Superior temporal gyrus (tissue), 1 donor: ENCODE results near the gene DUOX2.
"Not testable (repeated sequence)": the region's sequence is repeated elsewhere in the genome, so short reads cannot be mapped to it uniquely, and the experiment has no call there.

Experiments used
- DNase-seq: peaks from one replicate; pipeline ENCODE4 v3.0.0-alpha.2; 2016; ENCODE audit errors: extremely low spot score

The DUOX2 gene

GRCh38 chr15:45101749-45102148, 12.2 kb downstream of the DUOX2 start:
- DNase-seq = no peak

DNA sequence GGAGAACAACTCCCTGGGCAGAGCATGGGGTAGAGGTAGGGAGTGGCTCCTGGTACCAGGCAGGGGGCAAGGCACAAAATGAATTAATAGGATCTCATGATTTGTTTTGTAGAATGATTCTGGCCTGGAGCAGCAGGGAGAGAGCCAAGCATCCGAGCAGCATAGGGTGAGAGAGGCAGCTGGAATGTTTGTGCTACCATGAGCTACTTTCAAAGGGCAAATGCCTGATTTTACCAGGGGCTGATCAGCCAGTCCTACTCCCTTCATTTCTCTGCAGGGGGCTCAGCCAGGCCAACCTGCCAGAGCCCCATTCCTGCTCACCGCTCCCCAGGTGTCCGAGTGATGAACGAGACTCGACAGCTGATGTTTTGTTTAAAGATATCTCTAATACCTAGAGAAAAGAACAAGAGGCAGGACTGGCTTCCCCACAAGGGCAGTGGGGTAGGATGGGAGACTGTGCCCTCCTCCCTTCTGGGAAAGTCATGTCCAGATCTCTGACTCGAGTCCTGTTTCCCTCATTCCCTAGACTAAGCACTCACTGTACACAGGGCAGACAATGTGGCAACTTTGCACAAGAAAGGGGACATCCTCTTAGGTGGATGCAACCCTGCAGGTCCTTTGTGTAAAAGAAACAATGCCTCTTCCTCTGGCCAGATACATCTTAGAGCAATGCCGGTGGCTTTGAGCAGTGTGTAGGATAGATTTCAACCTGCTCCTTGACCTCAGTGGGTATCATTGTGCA, 12.9 kb downstream of the DUOX2 start:
- no peak for DNase-seq

- no peak for DNase-seq
Observed at GRCh38 chr15:45099549-45100165, 14.3 kb downstream of the DUOX2 start.

- DNase-seq = no peak
Observed at GRCh38 chr15:45097466-45097865, 16.5 kb downstream of the DUOX2 start.

DNA sequence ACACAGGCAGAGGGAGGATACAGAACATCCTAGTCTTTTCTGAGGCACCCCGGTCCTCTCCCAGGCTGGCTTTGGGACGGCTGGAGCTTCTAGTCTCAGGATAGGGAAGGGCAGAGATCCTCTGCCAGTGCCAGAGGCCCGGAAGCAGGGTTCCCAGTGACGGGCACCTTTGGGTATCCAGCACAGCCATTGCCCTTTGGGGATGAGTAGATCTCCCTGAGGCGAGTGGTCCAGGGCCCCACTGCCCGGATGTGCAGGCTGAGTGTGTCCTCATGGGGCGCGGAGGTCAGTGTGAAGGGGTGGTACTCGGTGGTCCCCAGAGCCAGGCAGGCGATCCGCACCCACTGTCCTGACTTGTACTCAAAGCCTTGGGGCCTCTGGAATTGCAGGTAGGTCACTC, 18.3 kb downstream of the DUOX2 start:
- DNase-seq = no peak

DNA sequence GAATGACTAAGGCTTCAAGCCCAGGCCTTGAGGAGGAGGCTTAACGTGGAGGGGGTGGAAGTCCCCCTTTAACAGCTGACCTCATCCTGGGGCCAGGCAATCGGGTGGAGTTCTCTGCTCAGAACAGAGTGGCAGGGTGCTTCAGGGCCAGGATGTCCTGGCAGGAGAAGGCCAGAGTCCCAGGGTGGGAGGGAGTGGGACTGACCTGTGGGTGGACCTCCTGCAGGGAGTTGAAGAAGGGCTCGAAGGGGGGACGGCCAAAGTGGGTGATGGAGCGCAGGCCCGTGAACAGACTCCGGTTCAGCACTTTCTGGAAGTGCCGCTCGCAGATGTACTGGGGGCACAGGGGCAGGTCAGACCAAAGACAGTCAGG, 19.6 kb downstream of the DUOX2 start:
- DNase-seq = no peak

DNA sequence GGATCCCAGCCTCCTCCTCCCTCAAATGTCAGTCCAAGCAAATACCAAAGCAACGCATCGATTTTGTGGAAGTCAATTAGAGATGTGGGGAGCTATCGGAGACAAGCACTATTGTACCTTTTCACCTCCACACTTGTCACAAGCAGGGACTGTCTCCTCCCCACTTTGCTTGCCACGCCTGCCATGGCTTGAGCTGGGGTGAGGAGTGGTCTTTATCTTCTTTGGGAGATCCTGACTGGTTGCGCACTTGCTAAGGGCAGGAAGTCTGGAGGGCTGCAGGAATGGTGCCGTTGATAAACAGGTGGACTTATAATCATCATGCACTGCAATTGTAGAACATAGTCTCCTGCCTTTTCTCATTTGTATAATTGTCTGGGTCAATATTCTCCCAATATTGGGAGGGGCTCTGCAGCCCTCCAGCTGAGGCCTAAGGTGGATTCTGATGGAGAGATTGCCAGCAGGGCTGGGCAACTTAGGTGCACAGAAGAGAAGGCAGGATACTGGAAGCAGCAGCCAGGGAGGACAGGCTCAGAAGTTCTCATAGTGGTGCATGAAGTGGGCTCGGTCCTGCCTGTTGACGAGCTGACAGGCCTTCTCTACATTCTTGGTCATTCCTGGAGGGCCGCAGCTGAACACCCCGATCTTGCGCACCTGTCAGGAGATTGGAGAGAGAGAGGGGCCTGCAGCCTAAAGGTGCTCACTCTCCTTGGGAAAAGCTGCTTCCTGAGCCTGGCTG, 20.2 kb downstream of the DUOX2 start:
- DNase-seq = no peak

DNA sequence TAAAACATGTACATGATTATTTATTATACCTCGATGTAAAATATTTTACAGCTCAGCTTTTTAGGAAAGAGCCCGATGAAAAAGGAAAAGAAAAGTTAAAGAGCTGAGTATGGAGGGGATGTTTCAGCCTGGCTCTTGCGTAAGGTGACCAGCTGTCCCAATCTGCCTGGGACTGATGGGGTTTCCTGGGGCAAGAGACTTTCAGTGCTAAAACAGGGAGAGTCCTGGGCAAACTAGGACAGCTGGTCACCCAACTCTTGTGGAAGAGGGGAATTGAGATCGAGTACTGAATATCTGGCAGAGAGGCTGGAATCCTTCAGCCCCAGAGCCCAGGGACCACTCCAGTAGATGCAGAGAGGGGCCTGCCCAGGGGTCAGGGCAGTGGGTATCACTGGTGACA, 21.0 kb downstream of the DUOX2 start:
- DNase-seq = no peak

DNA sequence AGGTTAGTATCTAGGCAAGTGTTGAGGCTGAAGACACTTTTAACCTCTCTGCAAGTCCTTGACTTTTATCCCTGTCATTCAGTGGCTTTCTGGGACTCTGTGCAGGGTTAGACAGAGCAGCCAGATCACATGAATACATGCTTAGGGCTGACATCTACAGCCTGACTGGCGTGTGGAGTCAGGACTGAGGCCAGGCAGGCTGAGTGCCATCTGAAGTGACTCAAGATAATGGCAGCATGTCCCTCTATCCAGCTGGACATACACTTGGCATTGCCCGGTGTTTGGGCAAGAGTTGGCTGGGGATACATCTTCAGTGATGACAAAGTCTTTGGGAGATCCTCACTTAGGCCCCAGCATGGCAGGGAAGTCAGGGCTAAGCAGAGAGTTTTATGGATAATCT, 22.4 kb downstream of the DUOX2 start:
- DNase-seq = no peak

GRCh38 chr15:45091161-45091560, 22.8 kb downstream of the DUOX2 start:
- DNase-seq = no peak

- DNase-seq = no peak
Observed at GRCh38 chr15:45089712-45090373, 24.1 kb downstream of the DUOX2 start.

DNA sequence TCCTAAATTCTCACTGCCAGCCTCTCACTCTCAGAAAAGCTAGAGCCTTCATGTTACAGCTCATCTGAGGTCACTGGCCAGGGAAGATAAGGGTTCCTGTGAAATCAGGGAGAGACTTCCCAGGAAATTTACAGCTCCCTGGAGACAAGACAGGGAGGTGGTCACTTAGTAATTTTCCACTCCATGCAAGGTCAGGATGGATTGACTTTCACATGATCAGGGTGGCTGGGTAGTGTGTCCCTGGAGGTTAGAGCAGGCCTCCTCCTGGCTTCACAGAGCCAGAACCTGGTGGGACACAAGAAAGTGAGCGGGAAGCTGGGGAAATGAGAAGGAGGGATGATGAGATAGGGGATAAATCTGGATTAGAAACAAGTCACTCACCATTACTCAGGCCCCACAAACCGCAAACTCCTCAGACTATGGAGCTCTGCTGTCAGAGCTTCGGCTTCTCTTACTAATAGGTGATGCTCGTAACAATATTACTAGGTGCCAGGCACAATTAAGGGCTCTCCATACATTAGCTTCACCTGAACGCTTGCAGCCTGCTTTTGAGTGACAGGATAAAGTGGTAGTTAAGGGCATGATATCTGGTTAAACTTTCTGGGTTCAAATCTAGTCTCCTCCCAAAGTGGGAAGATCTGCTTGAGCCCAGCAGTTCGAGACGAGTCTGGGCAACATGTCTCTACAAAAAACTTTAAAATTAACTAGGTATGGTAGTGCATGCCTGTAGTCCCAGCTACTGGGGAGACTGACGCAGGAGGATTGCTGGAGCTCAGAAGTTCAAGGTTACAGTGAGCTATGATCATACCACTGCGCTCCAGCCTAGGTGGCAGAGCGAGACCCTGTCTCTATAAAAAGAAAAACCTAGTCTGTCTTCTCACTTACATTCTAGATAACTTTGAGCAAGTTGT, 24.9 kb downstream of the DUOX2 start:
- DNase-seq = no peak

DNA sequence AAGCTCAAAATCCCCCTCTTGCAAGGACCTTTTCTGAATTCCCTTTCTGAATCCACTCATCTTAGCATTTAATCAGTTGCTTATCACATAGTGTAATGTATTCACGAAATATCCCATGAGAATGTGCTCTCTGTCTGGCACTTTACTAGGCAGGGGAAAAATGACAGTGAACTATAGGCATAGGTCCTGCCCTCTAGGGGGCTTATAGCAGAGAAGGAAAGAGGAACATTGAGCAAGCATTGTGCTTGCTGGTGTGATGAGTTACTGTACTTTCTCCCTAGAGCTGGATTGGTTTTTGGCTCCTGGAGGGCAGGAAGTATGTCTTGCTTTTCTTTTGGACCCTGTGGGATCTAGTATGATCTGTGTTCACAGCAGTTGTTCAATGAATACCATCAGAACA, 26.5 kb downstream of the DUOX2 start:
- no peak for DNase-seq

DNA sequence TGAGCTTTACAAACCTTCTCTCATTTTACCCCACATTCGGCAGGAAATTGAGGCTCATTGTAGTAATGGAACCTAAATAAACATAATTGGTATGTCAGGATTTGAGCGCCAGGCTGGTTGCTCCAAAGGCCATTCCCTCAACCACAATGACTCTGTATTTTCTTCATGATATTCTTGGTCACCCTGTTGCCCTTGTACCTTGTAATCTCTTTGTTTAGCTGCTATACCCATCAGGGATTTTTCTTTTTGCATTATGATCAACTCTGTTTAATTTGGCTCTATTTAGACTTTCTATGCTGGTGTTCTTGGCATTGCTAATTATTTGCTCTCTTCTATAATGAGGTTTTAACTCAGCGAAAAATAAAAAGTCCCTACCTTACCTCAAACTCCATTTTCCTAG, 29.8 kb downstream of the DUOX2 start:
- DNase-seq = no peak

GRCh38 chr15:45083223-45083622, 30.7 kb downstream of the DUOX2 start:
- DNase-seq = no peak

DNA sequence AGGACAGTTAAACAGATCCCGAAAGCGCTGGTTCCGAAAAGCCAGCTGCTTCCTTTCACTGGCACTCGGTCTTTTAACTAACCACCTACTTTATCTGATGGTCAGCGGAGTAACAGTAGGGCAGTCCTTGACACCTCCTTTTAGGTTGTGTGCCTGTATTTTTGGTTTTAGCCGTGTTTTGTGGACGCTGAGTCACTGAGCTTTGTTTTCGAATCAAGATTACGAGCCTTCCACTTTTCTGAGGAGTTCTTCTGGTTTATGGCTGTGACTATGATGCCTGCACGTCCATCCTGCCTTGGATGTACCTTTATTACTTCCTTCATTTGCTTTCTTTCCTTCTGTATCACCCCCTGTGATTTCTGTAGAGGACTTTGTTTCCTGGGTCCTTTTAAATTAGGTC, 31.6 kb downstream of the DUOX2 start:
- not testable (repeated sequence) for DNase-seq

GRCh38 chr15:45080593-45080992, 33.4 kb downstream of the DUOX2 start:
- not testable (repeated sequence) for DNase-seq

DNA sequence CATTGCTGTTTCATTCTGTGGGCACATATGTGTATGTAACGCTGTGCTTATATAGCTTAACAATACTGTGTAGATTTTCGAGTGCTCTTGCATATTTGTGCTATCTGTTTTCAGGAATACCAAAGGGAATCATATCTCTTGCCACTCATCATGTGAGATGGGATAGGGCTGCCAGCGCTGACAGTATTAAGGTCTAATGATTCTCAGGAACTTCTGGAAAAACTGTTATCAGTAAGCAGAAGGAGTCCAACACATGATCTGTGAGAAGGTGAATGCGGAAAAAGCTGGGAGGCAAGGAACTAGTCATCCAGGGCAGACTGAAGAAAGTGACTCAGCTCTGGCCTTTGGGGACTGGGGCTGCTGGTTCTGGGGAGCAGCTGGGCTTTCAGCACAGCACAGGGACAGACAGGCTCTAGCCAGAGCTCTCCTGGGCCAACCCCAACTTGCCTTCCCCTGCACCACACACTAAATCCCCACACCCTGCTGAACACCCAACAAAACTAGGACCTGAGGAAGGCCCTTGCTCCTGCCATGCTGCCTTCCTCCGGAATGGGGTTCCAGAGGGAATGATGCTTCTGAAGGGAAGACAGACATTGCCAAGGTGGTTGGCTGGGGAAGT, 34.2 kb downstream of the DUOX2 start:
- DNase-seq = not testable (repeated sequence)

GRCh38 chr15:45079201-45079600, 34.8 kb downstream of the DUOX2 start:
- not testable (repeated sequence) for DNase-seq

DNA sequence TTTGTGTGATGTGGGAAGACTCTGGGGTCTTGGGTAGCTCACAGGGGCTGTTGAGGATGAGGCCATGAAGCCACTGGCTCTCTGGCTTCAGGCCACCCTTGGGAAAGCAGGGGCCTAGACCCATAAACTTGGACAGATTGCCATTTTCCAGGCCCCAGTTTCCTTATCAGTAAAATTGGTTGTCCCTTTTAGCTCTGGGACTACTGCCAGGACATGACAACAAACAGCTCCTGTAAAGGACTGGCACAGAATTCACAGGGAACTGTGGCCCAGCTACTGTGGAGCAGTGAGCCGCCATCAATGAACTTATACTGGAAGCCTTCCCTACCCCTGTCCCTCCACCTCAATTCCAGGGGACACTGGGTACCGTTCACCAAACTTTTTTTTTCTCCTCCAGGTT, 36.6 kb downstream of the DUOX2 start:
- not testable (repeated sequence) for DNase-seq
